ENCODE results near the gene POLD2.

Gene POLD2

DNA sequence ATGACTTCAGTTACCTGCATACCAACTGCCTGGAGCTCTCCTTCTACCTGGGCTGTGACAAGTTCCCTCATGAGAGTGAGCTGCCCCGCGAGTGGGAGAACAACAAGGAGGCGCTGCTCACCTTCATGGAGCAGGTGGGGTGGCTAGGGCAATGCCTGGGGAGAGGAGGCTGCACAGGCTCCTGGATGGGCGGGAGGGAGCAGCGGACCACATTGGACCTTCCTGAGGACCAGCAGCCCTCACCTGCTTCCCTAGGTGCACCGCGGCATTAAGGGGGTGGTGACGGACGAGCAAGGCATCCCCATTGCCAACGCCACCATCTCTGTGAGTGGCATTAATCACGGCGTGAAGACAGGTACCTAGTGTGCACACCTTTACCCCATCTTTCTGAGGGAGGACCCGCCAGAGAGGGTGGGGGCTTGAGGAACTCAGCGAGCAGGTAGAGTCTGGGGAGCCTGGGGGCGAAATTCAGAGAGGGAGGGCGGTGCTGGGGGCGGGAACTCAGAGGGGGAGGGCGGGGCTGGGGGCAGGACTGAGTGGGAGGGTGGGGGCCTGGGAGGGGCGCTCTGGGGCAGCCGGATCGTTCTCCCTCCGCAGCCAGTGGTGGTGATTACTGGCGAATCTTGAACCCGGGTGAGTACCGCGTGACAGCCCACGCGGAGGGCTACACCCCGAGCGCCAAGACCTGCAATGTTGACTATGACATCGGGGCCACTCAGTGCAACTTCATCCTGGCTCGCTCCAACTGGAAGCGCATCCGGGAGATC is 10.2 kb downstream of the POLD2 start:
- no peak for DNase-seq

DNA sequence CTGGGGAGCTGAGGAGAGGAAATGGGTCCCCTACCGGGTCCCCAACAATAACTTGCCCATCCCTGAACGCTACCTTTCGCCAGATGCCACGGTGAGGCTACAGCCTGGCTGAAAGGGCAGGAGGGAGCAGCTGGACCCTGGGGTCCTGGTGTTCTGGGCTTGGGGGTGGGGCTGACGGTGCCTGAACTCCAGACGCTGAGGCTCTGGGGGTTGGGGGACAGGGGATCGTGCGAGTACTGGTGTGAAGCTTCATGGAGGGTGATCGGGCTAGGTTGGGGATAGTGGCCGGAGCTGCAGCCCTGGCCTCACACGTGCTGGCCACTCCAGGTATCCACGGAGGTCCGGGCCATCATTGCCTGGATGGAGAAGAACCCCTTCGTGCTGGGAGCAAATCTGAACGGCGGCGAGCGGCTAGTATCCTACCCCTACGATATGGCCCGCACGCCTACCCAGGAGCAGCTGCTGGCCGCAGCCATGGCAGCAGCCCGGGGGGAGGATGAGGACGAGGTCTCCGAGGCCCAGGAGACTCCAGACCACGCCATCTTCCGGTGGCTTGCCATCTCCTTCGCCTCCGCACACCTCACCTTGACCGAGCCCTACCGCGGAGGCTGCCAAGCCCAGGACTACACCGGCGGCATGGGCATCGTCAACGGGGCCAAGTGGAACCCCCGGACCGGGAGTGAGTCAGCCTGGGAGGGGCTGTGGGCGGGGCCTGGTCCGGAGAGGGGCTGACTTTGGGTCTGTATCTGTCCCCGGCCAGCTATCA is 10.9 kb downstream of the POLD2 start:
- no peak for DNase-seq

DNA sequence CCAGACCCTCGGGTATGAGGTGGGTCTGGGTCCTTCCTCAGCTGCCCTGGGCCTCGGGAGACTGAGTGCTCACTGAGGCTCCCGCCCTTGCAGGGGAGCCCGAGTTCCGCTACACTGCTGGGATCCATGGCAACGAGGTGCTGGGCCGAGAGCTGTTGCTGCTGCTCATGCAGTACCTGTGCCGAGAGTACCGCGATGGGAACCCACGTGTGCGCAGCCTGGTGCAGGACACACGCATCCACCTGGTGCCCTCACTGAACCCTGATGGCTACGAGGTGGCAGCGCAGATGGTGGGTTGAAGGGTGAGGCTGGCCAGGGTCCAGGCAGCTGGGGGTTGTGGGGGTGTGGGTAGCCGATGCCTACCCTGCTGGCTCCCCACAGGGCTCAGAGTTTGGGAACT is 11.6 kb downstream of the POLD2 start:
- no peak for DNase-seq

DNA sequence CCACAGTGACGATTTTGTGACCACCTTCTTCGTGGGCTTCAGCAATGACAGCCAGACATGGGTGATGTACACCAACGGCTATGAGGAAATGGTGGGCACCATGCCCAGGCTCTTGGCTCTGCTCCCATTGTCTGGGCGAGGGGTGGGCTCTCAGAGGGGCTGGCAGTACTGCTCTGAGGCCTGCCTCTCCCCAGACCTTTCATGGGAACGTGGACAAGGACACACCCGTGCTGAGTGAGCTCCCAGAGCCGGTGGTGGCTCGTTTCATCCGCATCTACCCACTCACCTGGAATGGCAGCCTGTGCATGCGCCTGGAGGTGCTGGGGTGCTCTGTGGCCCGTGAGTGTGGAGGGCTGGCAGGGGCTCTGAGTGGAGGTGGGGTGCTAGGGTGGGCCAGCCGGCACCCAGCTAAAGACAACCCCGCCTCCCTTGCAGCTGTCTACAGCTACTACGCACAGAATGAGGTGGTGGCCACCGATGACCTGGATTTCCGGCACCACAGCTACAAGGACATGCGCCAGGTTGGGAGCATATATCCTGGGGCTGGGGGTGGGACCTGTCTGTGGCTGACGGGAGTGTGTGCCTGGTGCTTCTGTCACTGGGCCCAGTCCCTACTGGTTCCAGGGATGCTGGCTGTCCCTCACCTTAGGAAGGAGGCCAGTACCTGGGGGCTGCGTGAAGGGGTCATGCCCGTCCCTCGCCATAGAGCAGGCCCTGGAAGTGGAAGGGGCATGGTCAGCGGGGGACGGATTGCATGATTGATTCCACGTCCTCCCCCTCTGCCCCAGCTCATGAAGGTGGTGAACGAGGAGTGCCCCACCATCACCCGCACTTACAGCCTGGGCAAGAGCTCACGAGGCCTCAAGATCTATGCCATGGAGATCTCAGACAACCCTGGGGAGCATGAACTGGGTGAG is 12.4 kb downstream of the POLD2 start:
- no peak for DNase-seq

DNA sequence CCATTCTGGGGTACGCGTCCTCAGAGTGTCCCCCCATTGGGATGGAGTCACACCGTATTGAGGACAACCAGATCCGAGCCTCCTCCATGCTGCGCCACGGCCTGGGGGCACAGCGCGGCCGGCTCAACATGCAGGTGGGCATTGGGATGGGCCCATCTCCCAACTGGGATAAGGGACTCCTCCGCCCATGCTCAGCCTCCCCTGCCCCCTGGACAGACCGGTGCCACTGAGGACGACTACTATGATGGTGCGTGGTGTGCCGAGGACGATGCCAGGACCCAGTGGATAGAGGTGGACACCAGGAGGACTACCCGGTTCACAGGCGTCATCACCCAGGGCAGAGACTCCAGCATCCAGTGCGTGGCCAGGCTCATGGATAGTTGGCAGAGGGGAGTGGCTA is 13.4 kb downstream of the POLD2 start:
- DNase-seq: no peak

DNA sequence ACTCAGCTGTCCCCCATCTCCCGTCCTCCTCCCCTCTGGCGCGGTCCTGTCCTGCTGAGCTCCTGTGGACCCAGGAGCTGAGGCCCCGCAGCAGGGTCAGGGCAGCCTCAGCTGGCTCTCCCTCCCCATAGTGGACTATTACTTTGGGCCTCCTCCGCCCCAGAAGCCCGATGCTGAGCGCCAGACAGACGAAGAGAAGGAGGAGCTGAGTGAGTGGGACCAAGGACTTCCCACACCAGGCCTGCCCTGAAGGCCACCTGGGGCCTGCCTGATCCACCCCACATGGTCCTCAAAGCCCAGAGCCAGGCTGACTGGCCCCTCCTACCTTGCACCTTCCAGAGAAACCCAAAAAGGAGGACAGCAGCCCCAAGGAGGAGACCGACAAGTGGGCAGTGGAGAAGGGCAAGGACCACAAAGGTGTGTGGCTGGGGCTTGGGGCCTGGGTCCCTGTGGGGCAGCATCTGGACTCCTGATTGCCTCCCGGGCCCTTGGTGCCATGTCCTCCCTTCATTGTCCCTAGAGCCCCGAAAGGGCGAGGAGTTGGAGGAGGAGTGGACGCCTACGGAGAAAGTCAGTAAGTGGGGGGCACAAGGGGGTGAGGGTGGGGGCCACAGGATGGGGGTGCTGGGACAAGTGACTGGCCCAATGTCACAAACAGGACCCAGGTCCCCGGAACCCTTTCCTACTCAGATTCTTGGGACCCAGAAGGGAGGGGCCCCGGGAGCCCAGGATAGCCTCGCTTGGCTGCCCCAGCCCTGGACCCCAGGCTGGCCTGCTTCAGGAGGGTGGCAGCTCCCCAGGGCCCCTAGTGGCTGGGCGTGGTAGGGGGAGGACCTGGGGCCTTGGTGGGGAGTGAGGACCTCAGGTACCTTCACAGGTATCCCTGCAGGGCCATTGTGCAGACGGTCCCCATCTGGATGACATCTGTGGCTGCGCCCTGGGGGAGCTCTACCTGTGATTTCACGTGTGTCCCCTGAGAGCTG is 14.3 kb downstream of the POLD2 start:
- DNase-seq: no peak

DNA sequence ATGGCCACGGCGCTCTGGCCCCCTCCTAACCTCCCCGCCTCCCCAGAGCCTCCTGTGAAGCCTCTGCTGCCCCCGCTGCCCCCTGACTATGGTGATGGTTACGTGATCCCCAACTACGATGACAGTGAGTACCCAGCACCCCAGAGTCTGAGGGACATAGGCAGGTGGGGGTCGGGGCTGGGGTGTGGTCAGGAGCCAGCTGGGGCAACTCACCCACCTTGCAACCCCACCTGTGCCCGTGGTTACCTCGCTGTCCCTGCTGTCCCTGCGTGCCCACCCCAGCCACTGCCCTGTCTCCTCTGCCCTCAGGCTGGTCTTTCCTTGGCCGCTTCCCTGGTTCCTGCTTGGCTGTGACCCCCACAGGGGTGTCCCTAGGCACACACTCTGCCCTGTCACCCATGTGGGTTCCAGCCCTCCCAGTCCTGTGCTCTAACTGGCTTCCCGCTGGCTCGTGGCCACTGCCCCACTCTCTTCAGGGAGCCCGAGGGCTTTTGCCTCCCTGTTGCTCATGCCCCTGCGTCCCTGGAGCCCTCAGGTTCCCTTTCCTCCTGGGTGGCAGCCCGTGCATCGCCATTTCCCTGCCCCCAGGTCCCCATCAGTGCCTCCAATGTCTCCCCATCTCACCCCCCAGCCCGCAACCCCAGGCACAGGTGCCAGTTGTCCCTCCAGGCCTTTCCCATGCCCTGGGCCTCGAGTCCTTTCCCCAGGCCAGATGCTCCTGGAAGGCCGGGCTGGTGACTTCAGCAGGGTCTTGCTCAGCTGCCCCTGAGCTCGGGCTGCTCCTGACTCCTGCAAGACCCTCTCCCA is 15.2 kb downstream of the POLD2 start:
- DNase-seq: no peak

DNA sequence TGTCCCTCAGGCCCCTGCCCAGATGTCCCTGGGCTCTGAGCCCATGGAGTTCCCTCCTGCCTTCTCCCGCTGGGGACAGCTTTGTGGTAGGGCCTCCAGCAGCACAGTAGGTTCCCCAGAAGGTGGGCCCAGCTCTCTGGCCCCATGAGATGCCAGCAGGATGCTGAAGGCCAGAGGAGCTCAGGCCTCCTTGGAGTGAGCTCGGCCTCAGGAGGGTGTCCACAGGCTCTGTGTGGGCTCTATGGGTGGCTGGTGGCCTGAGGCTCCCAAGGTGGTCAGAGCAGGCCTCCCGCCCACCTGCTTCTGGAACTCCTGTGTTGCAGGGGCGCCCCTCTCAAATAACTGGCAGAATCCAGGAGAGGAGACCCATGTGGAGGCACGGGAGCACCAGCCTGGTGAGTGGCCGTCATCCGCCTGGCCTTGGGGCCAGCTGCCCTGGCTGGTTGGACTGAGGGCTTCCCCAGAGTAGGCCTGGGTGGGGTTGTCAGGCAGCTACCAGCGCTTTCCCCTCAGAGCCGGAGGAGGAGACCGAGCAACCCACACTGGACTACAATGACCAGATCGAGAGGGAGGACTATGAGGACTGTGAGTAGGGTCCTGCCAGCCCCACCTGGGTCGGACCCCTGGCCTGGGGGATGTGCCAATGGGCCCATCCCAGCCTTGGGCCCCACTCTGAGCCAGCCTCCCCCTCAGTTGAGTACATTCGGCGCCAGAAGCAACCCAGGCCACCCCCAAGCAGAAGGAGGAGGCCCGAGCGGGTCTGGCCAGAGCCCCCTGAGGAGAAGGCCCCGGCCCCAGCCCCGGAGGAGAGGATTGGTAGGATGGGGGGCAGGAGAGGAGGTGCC is 16.0 kb downstream of the POLD2 start:
- DNase-seq: no peak

DNA sequence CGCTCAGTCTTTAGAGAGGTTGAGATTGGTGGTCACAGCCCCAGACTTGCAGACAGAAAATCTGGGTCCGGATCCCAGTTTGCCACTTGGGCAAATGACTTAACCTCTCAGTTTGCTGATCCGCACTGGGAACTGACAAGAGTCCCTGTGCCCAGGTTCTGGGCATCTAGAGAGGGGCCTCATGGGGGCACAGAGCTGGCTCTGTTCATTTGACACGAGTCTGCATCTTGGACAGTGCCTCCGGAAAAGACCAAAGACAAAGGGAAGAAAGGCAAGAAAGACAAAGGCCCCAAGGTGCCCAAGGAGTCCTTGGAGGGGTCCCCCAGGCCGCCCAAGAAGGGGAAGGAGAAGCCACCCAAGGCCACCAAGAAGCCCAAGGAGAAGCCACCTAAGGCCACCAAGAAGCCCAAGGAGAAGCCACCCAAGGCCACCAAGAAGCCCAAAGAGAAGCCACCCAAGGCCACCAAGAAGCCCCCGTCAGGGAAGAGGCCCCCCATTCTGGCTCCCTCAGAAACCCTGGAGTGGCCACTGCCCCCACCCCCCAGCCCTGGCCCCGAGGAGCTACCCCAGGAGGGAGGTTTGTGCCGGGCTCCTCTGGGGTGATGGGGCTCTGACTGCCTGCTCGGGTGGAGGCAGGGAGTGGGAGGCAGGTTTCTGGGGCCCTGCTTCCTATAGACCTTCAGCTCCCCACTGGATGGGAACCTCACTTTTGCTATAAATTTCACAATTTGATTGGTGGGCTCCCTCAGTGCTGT is 16.9 kb downstream of the POLD2 start:
- DNase-seq: no peak

DNA sequence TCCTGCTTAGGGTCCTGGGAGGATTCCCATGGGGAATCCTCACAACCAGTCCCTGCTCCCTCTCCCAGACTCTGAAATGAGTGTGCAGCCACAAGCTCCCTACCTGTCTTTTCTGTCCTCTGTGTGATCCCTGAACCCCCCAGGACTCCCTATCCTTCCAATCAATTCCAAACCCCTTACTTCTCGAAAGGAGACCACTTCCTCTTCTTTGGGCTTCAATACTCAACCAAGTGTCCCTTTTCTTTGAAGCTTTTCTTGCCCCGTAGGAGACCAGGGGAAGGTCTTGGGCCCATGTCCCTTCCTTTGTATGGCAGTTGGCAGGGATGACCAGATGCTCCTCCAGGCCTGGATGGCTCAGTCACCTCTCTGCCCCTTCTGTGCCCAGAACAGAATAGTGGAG is 17.5 kb downstream of the POLD2 start:
- no peak for DNase-seq

DNA sequence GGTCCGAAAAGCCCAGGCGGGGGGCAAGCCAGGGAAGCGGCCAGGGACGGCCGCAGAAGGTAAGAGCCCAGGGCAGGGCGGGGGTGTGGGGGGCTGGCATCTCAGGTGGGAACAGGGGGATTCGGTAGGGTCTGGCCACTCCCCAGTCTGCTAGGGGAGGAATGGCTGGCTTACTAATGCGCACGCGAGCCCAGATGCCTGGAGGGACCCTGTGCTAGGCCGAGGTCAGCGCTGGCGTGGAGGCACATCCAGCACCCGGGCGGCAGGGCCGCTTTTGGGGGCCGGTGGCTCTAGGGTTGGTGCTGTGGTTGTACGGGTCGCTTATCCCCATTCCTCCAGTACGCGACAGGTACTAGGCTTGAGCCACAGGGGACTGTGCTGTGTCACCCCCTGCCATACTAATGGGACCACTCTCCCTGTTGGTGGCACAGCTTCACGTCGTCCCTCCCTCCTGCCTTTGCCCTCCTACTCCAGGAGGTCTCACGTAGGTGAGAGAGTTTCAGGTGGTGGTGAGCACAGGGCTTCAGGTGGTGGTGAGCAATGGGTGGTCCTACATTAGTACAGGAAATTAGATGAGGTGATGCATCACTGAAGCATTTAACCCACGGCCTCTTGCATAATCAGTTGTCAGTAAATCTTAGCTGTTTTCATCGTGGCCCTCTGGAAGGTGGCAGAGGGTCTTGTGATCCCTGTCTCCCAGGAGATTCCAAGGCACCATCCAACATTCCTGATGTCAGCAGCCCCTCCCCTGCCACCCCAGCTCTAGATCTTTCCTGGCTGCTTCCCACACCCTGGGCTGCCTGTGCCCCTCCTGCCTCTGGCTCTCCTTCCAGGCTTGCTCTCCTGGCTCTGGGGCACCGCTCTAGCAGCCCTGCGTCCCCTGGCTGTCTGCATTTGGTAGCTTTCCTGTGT is 18.2 kb downstream of the POLD2 start:
- no peak for DNase-seq

DNA sequence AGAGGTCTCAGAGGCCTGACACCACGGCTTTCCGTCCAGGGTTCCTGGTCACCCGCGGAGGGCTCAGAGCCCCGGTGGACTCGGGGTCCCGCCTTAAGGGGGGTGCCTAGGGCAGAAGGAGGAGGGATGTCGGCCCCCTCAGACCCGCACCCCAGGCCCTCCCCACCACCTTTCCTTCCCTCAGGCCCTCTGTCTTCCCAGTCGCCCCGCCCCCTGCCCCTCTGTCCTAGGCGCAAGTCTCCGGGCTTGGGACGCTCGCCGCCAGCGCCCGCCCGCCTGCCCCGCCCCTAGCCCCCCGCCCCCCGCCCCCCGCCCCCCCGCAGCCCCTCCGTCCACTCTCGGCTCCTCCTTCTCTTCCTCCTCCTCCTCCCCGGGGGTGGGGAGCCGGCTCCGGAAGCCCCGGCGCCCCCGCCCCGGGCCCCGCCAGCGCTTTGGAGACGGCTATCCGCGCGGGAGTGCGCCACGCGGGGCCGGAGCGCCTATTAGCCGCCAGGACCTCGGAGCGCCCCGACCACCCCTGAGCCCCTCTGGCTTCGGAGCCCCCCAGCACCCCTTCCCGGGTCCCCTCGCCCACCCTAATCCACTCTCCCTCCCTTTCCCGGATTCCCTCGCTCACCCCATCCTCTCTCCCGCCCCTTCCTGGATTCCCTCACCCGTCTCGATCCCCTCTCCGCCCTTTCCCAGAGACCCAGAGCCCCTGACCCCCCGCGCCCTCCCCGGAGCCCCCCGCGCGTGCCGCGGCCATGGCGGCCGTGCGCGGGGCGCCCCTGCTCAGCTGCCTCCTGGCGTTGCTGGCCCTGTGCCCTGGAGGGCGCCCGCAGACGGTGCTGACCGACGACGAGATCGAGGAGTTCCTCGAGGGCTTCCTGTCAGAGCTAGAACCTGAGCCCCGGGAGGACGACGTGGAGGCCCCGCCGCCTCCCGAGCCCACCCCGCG is 19.2 kb downstream of the POLD2 start, which contains the start of gene AEBP1:
Gene AEBP1, plus strand, starts transcription at position 423 of the 937 bp plus-strand sequence. Its CDS starts 321 bp downstream, at position 744.
- no peak for DNase-seq

DNA sequence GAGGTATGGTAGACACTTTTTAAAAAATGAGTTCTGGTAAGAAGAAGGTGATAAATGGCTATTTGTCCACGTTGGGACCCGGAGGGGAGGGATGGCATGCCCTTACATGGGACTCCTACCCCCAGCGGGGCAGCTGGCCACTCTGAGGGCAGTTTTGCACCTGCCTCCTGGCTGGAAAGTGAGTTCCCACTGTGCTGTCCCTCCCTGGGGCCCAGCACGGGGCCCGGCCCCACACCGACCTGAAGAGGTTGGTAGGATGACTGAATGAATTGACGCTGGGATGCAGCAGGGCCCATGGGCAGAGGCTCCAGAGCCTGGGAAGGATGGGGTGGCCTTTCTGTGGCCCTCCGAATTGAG is 19.8 kb downstream of the POLD2 start:
- no peak for DNase-seq

DNA sequence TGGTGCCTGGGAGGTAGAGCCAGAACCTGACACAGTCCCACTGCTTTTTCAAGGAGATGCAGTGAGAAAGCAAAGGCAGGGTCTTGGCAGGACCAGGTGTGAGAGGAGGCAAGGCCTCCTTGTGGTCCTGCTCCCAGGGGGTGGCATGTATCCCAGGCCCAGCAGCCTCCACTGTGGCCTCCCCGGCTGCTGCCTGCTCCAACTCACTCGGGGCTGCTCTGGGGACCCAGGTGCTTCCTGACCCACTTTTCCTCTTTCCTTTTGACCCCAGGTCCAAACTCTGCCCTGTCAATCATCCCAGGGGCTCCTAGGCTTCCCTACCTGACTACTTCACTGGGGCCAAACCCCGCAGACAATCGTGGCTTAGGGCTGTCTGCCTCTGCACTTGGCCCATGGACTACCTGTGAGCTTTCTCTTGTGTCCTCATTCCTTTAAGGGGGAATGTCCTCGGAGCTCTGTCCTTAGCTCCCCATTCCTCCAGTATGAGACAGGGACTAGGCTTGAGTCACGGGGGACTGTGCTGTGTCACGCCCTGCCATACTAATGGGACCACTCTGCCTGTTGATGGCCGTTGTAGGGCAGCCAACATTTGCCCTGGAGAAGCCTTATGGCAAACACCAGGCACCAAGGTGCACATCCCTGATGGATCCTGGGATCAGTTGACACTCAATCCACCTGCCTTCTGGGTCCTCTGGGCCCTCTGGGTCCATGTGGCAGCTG is 20.3 kb downstream of the POLD2 start:
- DNase-seq: no peak

DNA sequence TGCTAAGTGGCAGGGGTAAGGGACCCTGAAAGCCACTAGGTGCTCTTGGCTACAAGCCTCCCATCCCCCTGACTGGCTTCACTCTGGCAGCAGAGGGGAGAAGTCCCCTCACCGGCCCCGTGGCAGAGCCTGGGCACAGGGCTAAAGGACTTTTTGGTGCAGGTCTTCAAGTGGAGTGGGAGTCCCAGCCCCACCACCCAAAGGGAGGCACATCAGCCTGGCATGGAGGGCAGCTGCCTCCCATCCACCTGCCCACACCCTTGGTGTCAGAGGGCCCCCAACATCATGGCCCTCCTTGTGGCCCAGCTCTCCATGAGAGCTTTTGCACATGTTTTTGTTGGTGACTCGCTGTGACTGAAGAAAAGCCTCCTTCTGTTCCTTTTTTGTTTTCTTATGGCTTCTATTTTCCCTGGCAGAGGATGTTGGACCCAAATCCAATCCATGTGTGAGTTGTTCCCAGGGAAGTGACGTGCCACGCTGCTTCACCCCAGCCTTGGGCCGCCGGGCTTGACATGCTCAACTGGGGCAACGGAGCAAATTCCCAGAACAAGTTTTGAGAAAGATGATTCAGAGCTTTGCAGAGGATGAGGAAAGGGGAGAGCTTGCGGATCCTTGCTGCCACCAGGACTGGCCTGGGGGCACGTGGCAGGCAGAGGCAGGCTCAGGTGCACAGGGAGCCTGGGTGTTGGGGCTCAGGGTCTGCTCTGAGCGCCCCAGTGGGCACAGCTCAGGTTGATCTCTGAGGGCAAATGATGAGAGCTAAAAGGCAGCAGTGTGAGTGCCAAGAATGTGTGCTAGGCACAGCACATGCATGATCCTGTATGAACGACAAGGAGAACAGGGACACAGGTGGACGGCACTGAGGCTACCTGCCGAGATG is 21.1 kb downstream of the POLD2 start:
- DNase-seq: no peak

All from activated gamma-delta T cell (primary cell).